Right lobe of liver (tissue), 6 donors: Measurements from ENCODE around the gene EDARADD. TPM values are rescaled to one million over a fixed set of nuclear protein-coding genes. Genes with fewer than 3 reads are reported as not detected.

ENCODE experiments used
- ATAC-seq, 4 donors: fragments of 200-7000 bp; cut with Tn5 transposase; one replicate each; pipeline ENCODE4 v1.9.1; 2020; ENCODE audit warnings: mild to moderate bottlenecking in 4 of 4, moderate library complexity in 4 of 4
- DNase-seq, 3 donors: peaks; one replicate each; pipeline ENCODE4 v3.0.0-alpha.2; 2020
- H3K27ac ChIP-seq, 3 donors: fragments of 200-600 bp; one replicate each; pipeline ENCODE4 v1.8.0; 2022
- H3K27me3 ChIP-seq, 2 donors: fragments of 200-600 bp; one replicate each; pipeline ENCODE4 v1.8.0; 2022
- H3K36me3 ChIP-seq, 4 donors: fragments of 200-600 bp; sonication (generic) in 1 of 4; one replicate each; pipeline versions ENCODE4 v1.5.1 to v1.8.0; 2017 to 2022; ENCODE audit warnings: control low read depth in 1 of 4
- H3K4me1 ChIP-seq, 4 donors: fragments of 200-600 bp; sonication (generic) in 1 of 4; one replicate each; pipeline versions ENCODE4 v1.5.1 to v1.8.0; 2017 to 2022; ENCODE audit warnings: control low read depth in 1 of 4
- H3K4me3 ChIP-seq, 3 donors: fragments of 200-600 bp; one replicate each; pipeline ENCODE4 v1.8.0; 2022
- H3K9me3 ChIP-seq, 4 donors: fragments of 200-600 bp; sonication (generic) in 1 of 4; one replicate each; pipeline versions ENCODE4 v1.5.1 to v1.8.0; 2017 to 2022; ENCODE audit warnings: control low read depth in 1 of 4
- POLR2A ChIP-seq: fragments of 450-650 bp; IDR thresholded peaks from one replicate; pipeline ENCODE4 v1.6.1; 2017; ENCODE audit warnings: antibody characterized with exemption, mild to moderate bottlenecking
- WGBS: methylation state at CpG from one replicate; pipeline ENCODE4 v1.1.6; 2018; ENCODE audit warnings: low coverage, low lambda C conversion rate; ENCODE audit not compliant: insufficient coverage; ENCODE audit errors: missing lambda C conversion rate; 5-methylcytosine and 5-hydroxymethylcytosine counted together
- intact Hi-C, 2 donors: fragments of 100-400 bp; cut with DNase I; formaldehyde crosslinking; loops; one replicate each; pipeline versions ENCODE4 v1.11.2 to v1.14.1; 2022
- total RNA-seq, 6 experiments: library from RNA; depleted of rRNA in 2 of 6; stranded (reverse); fragments of >200 nt in 2 of 6; fragmentation: NEBNext Ultra II Directional in 3 of 6; extraction: Animal tissue kit (Norgen Biotek cat#: 25700) in 3 of 6; gene quantifications; one replicate each; pipeline versions ENCODE4 v1.1.0 to v1.2.4, GENCODE V29; 2016 to 2023
- TF ChIP-seq, protein P1 (sequence below), 4 donors: fragments of 200-600 bp in 3 of 4; fragments of 450-650 bp in 1 of 4; IDR thresholded peaks; one replicate each; pipeline versions ENCODE4 v1.5.1 to v1.8.0; 2016 to 2022; ENCODE audit warnings: antibody characterized with exemption in 4 of 4, mild to moderate bottlenecking in 2 of 4
- donor health status: DM: no; HTN: yes; CAD: no.
- donor health status: DM: no; HTN: no; CAD: no.
- donor health status: DM: no; HTN: no; CAD: no.
- donor health status: DM: no; HTN: yes; CAD: no.
- donor health status: DM: no; HTN: yes; CAD: no.

Gene EDARADD
- total RNA-seq, 6 experiments from 2014 or later: 0.16 to 1.2 (median 0.26) TPM; not detected in 1

DNA sequence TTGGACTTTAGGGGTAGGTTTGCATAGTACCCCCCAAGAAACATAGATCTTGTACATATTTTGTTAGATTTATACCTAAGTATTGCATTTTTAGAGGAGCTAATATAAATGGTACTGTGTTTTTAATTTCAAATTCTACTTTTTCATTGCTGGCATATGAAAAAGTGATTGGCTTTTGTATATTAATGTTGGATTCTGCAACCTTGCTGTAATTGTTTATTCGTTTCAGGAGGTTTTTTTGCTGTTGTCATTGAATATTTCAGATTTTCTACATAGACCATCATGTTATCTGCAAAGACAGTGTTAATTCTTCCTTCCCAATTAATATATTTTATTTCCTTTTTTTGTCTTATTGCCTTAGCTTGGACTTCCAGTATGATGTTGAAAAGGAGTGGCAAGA is 23.0 kb upstream of the EDARADD start:
- Histone ChIP-seq H3K27me3 (no peaks in the 10 kb centered on the region), H3K9me3 (no peaks in the 10 kb centered on the region), H3K27ac (no peak overlapping the region), H3K4me1 (no peaks in the 10 kb centered on the region), H3K36me3 (no peaks in the 10 kb centered on the region), H3K4me3 (no peak overlapping the region)
- ATAC-seq: no peak
- TF ChIP-seq, protein P1, sequence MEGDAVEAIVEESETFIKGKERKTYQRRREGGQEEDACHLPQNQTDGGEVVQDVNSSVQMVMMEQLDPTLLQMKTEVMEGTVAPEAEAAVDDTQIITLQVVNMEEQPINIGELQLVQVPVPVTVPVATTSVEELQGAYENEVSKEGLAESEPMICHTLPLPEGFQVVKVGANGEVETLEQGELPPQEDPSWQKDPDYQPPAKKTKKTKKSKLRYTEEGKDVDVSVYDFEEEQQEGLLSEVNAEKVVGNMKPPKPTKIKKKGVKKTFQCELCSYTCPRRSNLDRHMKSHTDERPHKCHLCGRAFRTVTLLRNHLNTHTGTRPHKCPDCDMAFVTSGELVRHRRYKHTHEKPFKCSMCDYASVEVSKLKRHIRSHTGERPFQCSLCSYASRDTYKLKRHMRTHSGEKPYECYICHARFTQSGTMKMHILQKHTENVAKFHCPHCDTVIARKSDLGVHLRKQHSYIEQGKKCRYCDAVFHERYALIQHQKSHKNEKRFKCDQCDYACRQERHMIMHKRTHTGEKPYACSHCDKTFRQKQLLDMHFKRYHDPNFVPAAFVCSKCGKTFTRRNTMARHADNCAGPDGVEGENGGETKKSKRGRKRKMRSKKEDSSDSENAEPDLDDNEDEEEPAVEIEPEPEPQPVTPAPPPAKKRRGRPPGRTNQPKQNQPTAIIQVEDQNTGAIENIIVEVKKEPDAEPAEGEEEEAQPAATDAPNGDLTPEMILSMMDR (IDR thresholded peaks at IDR 0.05): no peak
- no peak for TF ChIP-seq POLR2A
- no peak for DNase-seq
- intact Hi-C loops: no loop called here
- 46% methylated on average over 1 of the region's 1 CpG for WGBS

DNA sequence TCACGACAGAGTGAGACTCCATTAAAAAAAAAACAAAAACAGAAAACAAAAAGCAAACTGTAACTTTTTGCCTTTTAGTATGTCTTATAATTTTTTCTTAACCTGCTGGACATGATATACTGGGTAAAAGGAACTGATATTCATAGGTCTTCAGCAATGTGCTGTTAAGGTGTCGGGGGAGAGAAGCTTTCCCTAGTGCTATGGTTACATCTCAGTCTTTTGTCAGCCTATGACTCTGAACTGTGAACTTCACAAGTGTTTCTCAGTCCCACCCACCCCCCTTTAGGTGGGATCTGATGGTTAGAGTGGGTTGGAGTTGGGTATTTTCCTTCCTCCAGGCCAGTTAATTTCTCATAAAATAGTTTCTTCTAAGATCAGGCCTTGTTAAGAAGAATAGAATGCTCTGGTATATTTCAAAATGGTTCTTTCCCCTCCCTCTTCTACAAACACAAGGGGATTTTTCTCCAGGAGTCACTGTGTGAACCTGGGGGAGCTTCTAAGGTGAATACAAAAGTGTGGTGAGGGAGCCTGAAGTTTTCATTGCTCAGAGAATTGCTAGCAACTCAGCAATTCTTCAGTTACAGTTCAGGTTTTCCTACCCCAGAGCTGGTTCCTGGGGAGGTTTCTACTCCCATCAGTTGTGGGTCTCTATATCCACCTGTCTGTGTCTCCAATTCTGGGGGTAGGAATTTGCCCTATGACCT is 16.1 kb upstream of the EDARADD start:
- H3K4me1 ChIP-seq: no peaks in the 10 kb centered on the region
- 95% methylated on average over 2 of the region's 2 CpGs for WGBS
- TF ChIP-seq, protein P1 (IDR thresholded peaks at IDR 0.05): no peak
- TF ChIP-seq POLR2A: no peak
- H3K27me3 ChIP-seq: no peaks in the 10 kb centered on the region
- no peaks in the 10 kb centered on the region for H3K36me3 ChIP-seq
- no peak overlapping the region for H3K4me3 ChIP-seq
- intact Hi-C loops: no loop called here
- DNase-seq (no peak), ATAC-seq (no peak)
- H3K9me3 ChIP-seq: no peaks in the 10 kb centered on the region
- H3K27ac ChIP-seq: no peak overlapping the region

DNA sequence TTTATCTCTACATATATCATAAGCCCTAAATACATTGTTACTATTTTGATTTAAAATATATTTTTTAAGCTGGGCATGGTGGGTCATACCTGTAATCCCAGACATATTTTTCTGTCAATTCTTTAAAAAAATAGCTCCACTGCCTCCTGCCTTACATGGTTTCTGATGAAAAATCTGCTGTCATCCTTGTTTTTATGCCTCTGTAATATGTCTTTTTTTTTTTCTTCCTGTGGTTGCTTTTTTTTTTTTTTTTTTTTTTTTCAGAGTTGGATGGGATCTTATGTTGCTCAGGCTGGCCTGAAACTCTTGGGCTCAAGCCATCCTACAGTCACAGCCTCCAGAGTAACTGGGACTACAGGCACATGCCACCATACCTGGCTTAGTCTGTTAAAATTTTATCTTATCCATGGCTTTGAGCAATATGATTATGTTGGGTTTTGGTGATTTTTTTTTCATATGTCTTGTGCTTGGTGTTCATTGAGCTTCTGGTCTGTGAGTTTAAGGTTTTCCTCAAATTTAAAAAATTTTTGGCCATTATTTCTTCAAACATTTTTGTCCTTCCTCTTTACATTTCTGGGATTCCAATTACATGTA is 12.4 kb upstream of the EDARADD start:
- H3K36me3 ChIP-seq: no peaks in the 10 kb centered on the region
- no peaks in the 10 kb centered on the region for H3K27me3 ChIP-seq
- H3K9me3 ChIP-seq: no peaks in the 10 kb centered on the region
- no peak overlapping the region for H3K4me3 ChIP-seq
- H3K27ac ChIP-seq: no peak overlapping the region
- DNase-seq: no peak
- intact Hi-C loops: no loop called here
- ATAC-seq: no peak
- H3K4me1 ChIP-seq: no peaks in the 10 kb centered on the region
- TF ChIP-seq POLR2A: no peak
- TF ChIP-seq, protein P1 (IDR thresholded peaks at IDR 0.05): no peak

DNA sequence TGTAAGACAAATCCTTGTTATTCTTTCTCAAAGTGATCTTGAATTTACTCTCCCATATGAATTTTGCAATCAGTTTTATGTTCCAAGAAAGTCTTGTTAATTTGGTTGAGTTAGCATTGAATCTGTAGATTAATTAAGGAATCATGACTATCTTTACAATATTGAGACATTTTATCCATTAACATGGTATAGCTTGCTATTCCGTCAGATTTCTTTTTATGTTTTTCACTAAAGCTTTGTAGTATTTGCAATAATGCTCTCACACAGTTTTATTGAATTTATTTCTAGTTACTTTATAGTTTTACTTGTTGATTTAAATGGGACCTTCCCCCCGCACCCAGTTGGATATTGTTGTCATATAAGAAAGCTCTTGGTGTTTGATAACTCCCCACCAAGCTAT is 5.8 kb upstream of the EDARADD start:
- 92% methylated on average over 2 of the region's 2 CpGs for WGBS
- ATAC-seq (no peak), DNase-seq (no peak)
- no peak overlapping the region for H3K4me3 ChIP-seq
- no peaks in the 10 kb centered on the region for H3K9me3 ChIP-seq
- H3K4me1 ChIP-seq: no peaks in the 10 kb centered on the region
- H3K27ac ChIP-seq: no peak overlapping the region
- H3K36me3 ChIP-seq: no peaks in the 10 kb centered on the region
- intact Hi-C loops: no loop called here
- H3K27me3 ChIP-seq: no peaks in the 10 kb centered on the region
- TF ChIP-seq, protein P1 (IDR thresholded peaks at IDR 0.05): no peak
- TF ChIP-seq POLR2A: no peak
